HepG2 (cell line): Measurements from ENCODE around the gene SLC9A9. TPM values are rescaled to one million over a fixed set of nuclear protein-coding genes. Genes with fewer than 3 reads are reported as not detected.

ENCODE experiments used
- ATAC-seq: fragments of 200-7000 bp; cut with Tn5 transposase; 3 replicates; pipeline ENCODE4 v1.9.1; 2020; ENCODE audit warnings: mild to moderate bottlenecking, moderate library complexity
- BruUV-seq: library from RNA; stranded (reverse); fragments of 400-500 nt; replicated peaks from 2 replicates; lab custom pipeline; 2021; lab: Mats Ljungman, UMichigan
- CTCF ChIA-PET: fragments of 300-600 bp; formaldehyde crosslinking; extraction: SDS; loops from one replicate; lab custom pipeline; 2021; ENCODE audit warnings: low total read pairs, inconsistent platforms, low intra/inter-chr PET ratio; lab: Yijun Ruan, JAX
- POLR2A ChIA-PET: fragments of 350-600 bp; sonication (Branson Sonifier 250); formaldehyde crosslinking; loops from one replicate; lab custom pipeline; 2020; ENCODE audit warnings: antibody characterized with exemption, inconsistent platforms; lab: Yijun Ruan, JAX
- DNase-seq: peaks from one replicate; pipeline ENCODE4 v3.0.0-alpha.2; 2015; ENCODE audit warnings: low spot score
- FAIRE-seq: peaks from 3 replicates; lab custom pipeline; 2011; peaks lifted over from hg19 to GRCh38; lab: Jason Lieb, UNC
- H2AFZ ChIP-seq: one replicate; pipeline ENCODE4 v1.6.1; 2011; ENCODE audit warnings: low read length, inconsistent platforms
- H3K27ac ChIP-seq: fragments of 300-600 bp; 3 replicates; pipeline ENCODE4 v1.8.0; 2011; ENCODE audit warnings: mixed run types, mild to moderate bottlenecking, mixed read lengths, low read length, inconsistent platforms; ENCODE audit not compliant: insufficient read depth; ENCODE audit errors: extremely low read length
- H3K27me3 ChIP-seq, 2 experiments: fragments of 200-600 bp in 1 of 2; 2 replicates in 1 of 2; 3 replicates in 1 of 2; pipeline versions ENCODE4 v1.6.0 to v1.8.0; 2011; ENCODE audit warnings: low read length in 2 of 2, mild to moderate bottlenecking in 2 of 2, moderate library complexity in 2 of 2, inconsistent platforms in 1 of 2; ENCODE audit not compliant: insufficient read depth in 2 of 2, control insufficient read depth in 1 of 2
- H3K36me3 ChIP-seq, 2 experiments: fragments of 200-600 bp in 1 of 2; replicated peaks in 1 of 2; 2 replicates in 1 of 2; 3 replicates in 1 of 2; pipeline versions ENCODE4 v1.5.1 to v1.8.0; 2011; ENCODE audit warnings: low read length in 2 of 2, inconsistent platforms in 1 of 2; ENCODE audit not compliant: insufficient read depth in 2 of 2, control insufficient read depth in 1 of 2
- H3K4me1 ChIP-seq: 2 replicates; pipeline ENCODE4 v1.5.1; 2012; ENCODE audit warnings: low read length, inconsistent platforms; ENCODE audit not compliant: insufficient read depth
- H3K4me2 ChIP-seq: 2 replicates; pipeline ENCODE4 v1.6.0; 2011; ENCODE audit warnings: low read depth, low read length, inconsistent platforms
- H3K4me3 ChIP-seq, 3 experiments: fragments of 200-600 bp in 1 of 3; sonication (generic), shearing (Covaris generic) in 1 of 3; replicated peaks in 1 of 3; 2 replicates each; pipeline ENCODE4 v1.5.1; 2011 to 2016; ENCODE audit warnings: low read length in 3 of 3, inconsistent platforms in 2 of 3, low read depth in 2 of 3, mild to moderate bottlenecking in 2 of 3, control low read depth in 1 of 3, mixed read lengths in 1 of 3; ENCODE audit not compliant: insufficient read depth in 1 of 3
- H3K79me2 ChIP-seq: one replicate; pipeline ENCODE4 v1.6.1; 2011; ENCODE audit warnings: low read length, inconsistent platforms; ENCODE audit not compliant: insufficient read depth
- H3K9ac ChIP-seq: 2 replicates; pipeline ENCODE4 v1.6.0; 2011; ENCODE audit warnings: mild to moderate bottlenecking, low read depth, low read length, inconsistent platforms; ENCODE audit not compliant: insufficient read depth
- H3K9me3 ChIP-seq: 2 replicates; pipeline ENCODE4 v1.5.1; 2012; ENCODE audit warnings: mild to moderate bottlenecking, low read length
- H4K20me1 ChIP-seq: 2 replicates; pipeline ENCODE4 v1.6.0; 2011; ENCODE audit warnings: inconsistent platforms, mild to moderate bottlenecking, low read length, moderate library complexity; ENCODE audit not compliant: insufficient read depth
- CENPBD1 ChIP-seq: sonication (generic); formaldehyde crosslinking; IDR thresholded peaks from 2 replicates; pipeline ENCODE4 v1.8.0; 2022; ENCODE audit warnings: missing genetic modification reagents, low read depth, mild to moderate bottlenecking, borderline replicate concordance
- KAT8 ChIP-seq: IDR thresholded peaks from 2 replicates; pipeline ENCODE4 v1.6.1; 2016; ENCODE audit warnings: missing genetic modification reagents, missing compliant biosample characterization
- MATR3 ChIP-seq: sonication (generic); formaldehyde crosslinking; IDR thresholded peaks from 2 replicates; pipeline ENCODE4 v1.4.0; 2020; ENCODE audit warnings: missing genetic modification reagents
- NR1H2 ChIP-seq: sonication (generic); formaldehyde crosslinking; IDR thresholded peaks from 2 replicates; pipeline ENCODE4 v1.8.1; 2022; ENCODE audit warnings: low read depth, missing genetic modification reagents, borderline replicate concordance
- PHB2 ChIP-seq: fragments of 450-650 bp; IDR thresholded peaks from 2 replicates; pipeline ENCODE4 v1.6.1; 2018; ENCODE audit not compliant: partially characterized antibody
- SMARCE1 ChIP-seq: fragments of 450-650 bp; IDR thresholded peaks from 2 replicates; pipeline ENCODE4 v1.6.1; 2017; ENCODE audit warnings: borderline replicate concordance
- SRSF1 ChIP-seq: fragments of 200-400 bp; formaldehyde crosslinking; optimal IDR thresholded peaks from 2 replicates; pipeline ENCODE3; 2017; ENCODE audit warnings: mild to moderate bottlenecking, low read depth, low read length, moderate library complexity
- STAG1 ChIP-seq: sonication (generic); formaldehyde crosslinking; IDR thresholded peaks from 2 replicates; pipeline ENCODE4 v1.4.0; 2020; ENCODE audit warnings: missing genetic modification reagents
- ZMAT5 ChIP-seq: sonication (generic); formaldehyde crosslinking; IDR thresholded peaks from 2 replicates; pipeline ENCODE4 v1.5.0; 2020; ENCODE audit warnings: mild to moderate bottlenecking, low read depth, missing genetic modification reagents, borderline replicate concordance
- ZNF101 ChIP-seq: sonication (generic); formaldehyde crosslinking; IDR thresholded peaks from 2 replicates; pipeline ENCODE4 v1.4.0; 2020; ENCODE audit warnings: mild to moderate bottlenecking, low read depth, missing genetic modification reagents, borderline replicate concordance
- ZNF17 ChIP-seq: sonication (generic); formaldehyde crosslinking; IDR thresholded peaks from 2 replicates; pipeline ENCODE4 v1.5.0; 2020; ENCODE audit warnings: mild to moderate bottlenecking, missing genetic modification reagents
- ZNF678 ChIP-seq: sonication (generic); formaldehyde crosslinking; IDR thresholded peaks from 2 replicates; pipeline ENCODE4 v1.4.0; 2020; ENCODE audit warnings: mild to moderate bottlenecking, missing genetic modification reagents
- WGBS: methylation state at CpG from one replicate; pipeline ENCODE4 v1.1.6; 2017; ENCODE audit warnings: low lambda C conversion rate; 5-methylcytosine and 5-hydroxymethylcytosine counted together
- in situ Hi-C: cut with HindIII; loops from 2 replicates; pipeline ENCODE4 v1.10.0; 2017; ENCODE audit warnings: low pct_unique_long_range_greater_than_20kb; ENCODE audit not compliant: extremely low pct_ligation_motif_present
- intact Hi-C: fragments of 100-400 bp; cut with micrococcal nuclease; formaldehyde crosslinking; loops from one replicate; pipeline ENCODE4 v1.10.0; 2022; ENCODE audit not compliant: unreplicated experiment
- polyA plus RNA-seq, 8 experiments: library from polyadenylated mRNA; depleted of rRNA in 3 of 8; stranded (reverse) in 7 of 8; unstranded in 1 of 8; fragments of >200 nt; fragmentation: Illumina TruSeq in 4 of 8; extraction: Trizol in 4 of 8; gene quantifications; 2 replicates each; pipeline versions ENCODE4 v1.2.1 to v1.2.3, GENCODE V29; 2011 to 2016; ENCODE audit warnings: low read depth in 4 of 8, missing spikeins in 1 of 8, mixed read lengths in 1 of 8; ENCODE audit not compliant: insufficient read depth in 1 of 8
- total RNA-seq, 5 experiments: library from RNA; depleted of rRNA; stranded (reverse); fragments of >200 nt; fragmentation: Illumina TruSeq; extraction: Trizol; gene quantifications; 2 replicates each; pipeline ENCODE4 v1.2.3, GENCODE V29; 2016; ENCODE audit warnings: low read depth in 1 of 5
- TF ChIP-seq, protein P1 (sequence below): IDR thresholded peaks from 2 replicates; pipeline ENCODE4 v1.4.0; 2020; ENCODE audit warnings: mild to moderate bottlenecking, missing genetic modification reagents
- TF ChIP-seq, protein P2 (sequence below): sonication (generic); formaldehyde crosslinking; IDR thresholded peaks from 2 replicates; pipeline ENCODE4 v1.5.1; 2020; ENCODE audit warnings: mild to moderate bottlenecking, missing genetic modification reagents, moderate library complexity

The SLC9A9 gene
- total and polyA plus RNA-seq, 2 of the 13 experiments (the other 11 are each of a cell fraction or from before 2014, with no cell fraction given), result not detected

- Histone ChIP-seq H3K4me1 (no peaks in the 10 kb centered on the region), H2AFZ (no peak overlapping the region), H3K9me3 (no peaks in the 10 kb centered on the region), H3K36me3 (no peaks in the 10 kb centered on the region), H4K20me1 (no peaks in the 10 kb centered on the region), H3K9ac (no peak overlapping the region), H3K27ac (no peak overlapping the region), H3K79me2 (no peaks in the 10 kb centered on the region), H3K4me3 (no peak overlapping the region), H3K27me3 (no peaks in the 10 kb centered on the region), H3K4me2 (no peak overlapping the region)
- ChIA-PET POLR2A (no interaction called here), CTCF (no interaction called here)
- TF ChIP-seq NR1H2 (CRISPR knock-in tag), result no peak
- TF ChIP-seq ZNF101, result no peak
- no peak for TF ChIP-seq SRSF1
- TF ChIP-seq ZNF678 (CRISPR knock-in tag), result no peak
- 0% methylated on average over 3 of the region's 3 CpGs for WGBS
- BruUV-seq, result no TSS peak
- FAIRE-seq (no peak), DNase-seq (no peak), ATAC-seq (no peak)
- in situ Hi-C loops (no loop called here), intact Hi-C loops (no loop called here)
Observed at GRCh38 chr3:143269741-143270140, 578.5 kb downstream of the SLC9A9 start.

- H3K27ac ChIP-seq, result no peak overlapping the region
- H3K4me2 ChIP-seq, result no peak overlapping the region
- intact Hi-C loops (no loop called here), in situ Hi-C loops (no loop called here)
- FAIRE-seq (no peak), ATAC-seq (no peak), DNase-seq (no peak)
- no peak overlapping the region for H3K4me3 ChIP-seq
- H3K9ac ChIP-seq, result no peak overlapping the region
- no peaks in the 10 kb centered on the region for H3K36me3 ChIP-seq
- BruUV-seq, result no TSS peak
- H3K79me2 ChIP-seq, result no peaks in the 10 kb centered on the region
- H4K20me1 ChIP-seq, result no peaks in the 10 kb centered on the region
- WGBS, result 0% methylated on average over 1 of the region's 1 CpG
- no peaks in the 10 kb centered on the region for H3K9me3 ChIP-seq
- POLR2A ChIA-PET, result no interaction called here
- CTCF ChIA-PET, result no interaction called here
- H3K27me3 ChIP-seq, result no peaks in the 10 kb centered on the region; a peak in 1 of 5 replicates
- H3K4me1 ChIP-seq, result no peaks in the 10 kb centered on the region
- H2AFZ ChIP-seq, result no peak overlapping the region
- TF ChIP-seq, protein P1, sequence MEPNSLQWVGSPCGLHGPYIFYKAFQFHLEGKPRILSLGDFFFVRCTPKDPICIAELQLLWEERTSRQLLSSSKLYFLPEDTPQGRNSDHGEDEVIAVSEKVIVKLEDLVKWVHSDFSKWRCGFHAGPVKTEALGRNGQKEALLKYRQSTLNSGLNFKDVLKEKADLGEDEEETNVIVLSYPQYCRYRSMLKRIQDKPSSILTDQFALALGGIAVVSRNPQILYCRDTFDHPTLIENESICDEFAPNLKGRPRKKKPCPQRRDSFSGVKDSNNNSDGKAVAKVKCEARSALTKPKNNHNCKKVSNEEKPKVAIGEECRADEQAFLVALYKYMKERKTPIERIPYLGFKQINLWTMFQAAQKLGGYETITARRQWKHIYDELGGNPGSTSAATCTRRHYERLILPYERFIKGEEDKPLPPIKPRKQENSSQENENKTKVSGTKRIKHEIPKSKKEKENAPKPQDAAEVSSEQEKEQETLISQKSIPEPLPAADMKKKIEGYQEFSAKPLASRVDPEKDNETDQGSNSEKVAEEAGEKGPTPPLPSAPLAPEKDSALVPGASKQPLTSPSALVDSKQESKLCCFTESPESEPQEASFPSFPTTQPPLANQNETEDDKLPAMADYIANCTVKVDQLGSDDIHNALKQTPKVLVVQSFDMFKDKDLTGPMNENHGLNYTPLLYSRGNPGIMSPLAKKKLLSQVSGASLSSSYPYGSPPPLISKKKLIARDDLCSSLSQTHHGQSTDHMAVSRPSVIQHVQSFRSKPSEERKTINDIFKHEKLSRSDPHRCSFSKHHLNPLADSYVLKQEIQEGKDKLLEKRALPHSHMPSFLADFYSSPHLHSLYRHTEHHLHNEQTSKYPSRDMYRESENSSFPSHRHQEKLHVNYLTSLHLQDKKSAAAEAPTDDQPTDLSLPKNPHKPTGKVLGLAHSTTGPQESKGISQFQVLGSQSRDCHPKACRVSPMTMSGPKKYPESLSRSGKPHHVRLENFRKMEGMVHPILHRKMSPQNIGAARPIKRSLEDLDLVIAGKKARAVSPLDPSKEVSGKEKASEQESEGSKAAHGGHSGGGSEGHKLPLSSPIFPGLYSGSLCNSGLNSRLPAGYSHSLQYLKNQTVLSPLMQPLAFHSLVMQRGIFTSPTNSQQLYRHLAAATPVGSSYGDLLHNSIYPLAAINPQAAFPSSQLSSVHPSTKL (CRISPR knock-in tag), result no peak
- TF ChIP-seq, protein P2, sequence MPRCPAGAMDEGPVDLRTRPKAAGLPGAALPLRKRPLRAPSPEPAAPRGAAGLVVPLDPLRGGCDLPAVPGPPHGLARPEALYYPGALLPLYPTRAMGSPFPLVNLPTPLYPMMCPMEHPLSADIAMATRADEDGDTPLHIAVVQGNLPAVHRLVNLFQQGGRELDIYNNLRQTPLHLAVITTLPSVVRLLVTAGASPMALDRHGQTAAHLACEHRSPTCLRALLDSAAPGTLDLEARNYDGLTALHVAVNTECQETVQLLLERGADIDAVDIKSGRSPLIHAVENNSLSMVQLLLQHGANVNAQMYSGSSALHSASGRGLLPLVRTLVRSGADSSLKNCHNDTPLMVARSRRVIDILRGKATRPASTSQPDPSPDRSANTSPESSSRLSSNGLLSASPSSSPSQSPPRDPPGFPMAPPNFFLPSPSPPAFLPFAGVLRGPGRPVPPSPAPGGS (CRISPR knock-in tag), result no peak
- TF ChIP-seq CENPBD1 (CRISPR knock-in tag) (no peak), ZNF17 (CRISPR knock-in tag) (no peak), SMARCE1 (no peak), KAT8 (CRISPR knock-in tag) (no peak), ZMAT5 (CRISPR knock-in tag) (no peak), PHB2 (no peak), STAG1 (no peak), MATR3 (CRISPR knock-in tag) (no peak)
Observed at GRCh38 chr3:143267989-143268388, 580.3 kb downstream of the SLC9A9 start.
